Right lobe of liver (tissue), 6 donors: ENCODE measurements around the gene PRKCA. TPM values are rescaled to one million over a fixed set of nuclear protein-coding genes. Genes with fewer than 3 reads are reported as not detected.

ENCODE experiments used
- ATAC-seq, 4 donors: fragments of 200-7000 bp; cut with Tn5 transposase; one replicate each; pipeline ENCODE4 v1.9.1; 2020; ENCODE audit warnings: mild to moderate bottlenecking in 4 of 4, moderate library complexity in 4 of 4
- DNase-seq, 3 donors: peaks; one replicate each; pipeline ENCODE4 v3.0.0-alpha.2; 2020
- H3K27ac ChIP-seq, 3 donors: fragments of 200-600 bp; one replicate each; pipeline ENCODE4 v1.8.0; 2022
- H3K27me3 ChIP-seq, 2 donors: fragments of 200-600 bp; one replicate each; pipeline ENCODE4 v1.8.0; 2022
- H3K36me3 ChIP-seq, 4 donors: fragments of 200-600 bp; sonication (generic) in 1 of 4; one replicate each; pipeline versions ENCODE4 v1.5.1 to v1.8.0; 2017 to 2022; ENCODE audit warnings: control low read depth in 1 of 4
- H3K4me1 ChIP-seq, 4 donors: fragments of 200-600 bp; sonication (generic) in 1 of 4; one replicate each; pipeline versions ENCODE4 v1.5.1 to v1.8.0; 2017 to 2022; ENCODE audit warnings: control low read depth in 1 of 4
- H3K4me3 ChIP-seq, 3 donors: fragments of 200-600 bp; one replicate each; pipeline ENCODE4 v1.8.0; 2022
- H3K9me3 ChIP-seq, 4 donors: fragments of 200-600 bp; sonication (generic) in 1 of 4; one replicate each; pipeline versions ENCODE4 v1.5.1 to v1.8.0; 2017 to 2022; ENCODE audit warnings: control low read depth in 1 of 4
- POLR2A ChIP-seq: fragments of 450-650 bp; IDR thresholded peaks from one replicate; pipeline ENCODE4 v1.6.1; 2017; ENCODE audit warnings: antibody characterized with exemption, mild to moderate bottlenecking
- WGBS: methylation state at CpG from one replicate; pipeline ENCODE4 v1.1.6; 2018; ENCODE audit warnings: low coverage, low lambda C conversion rate; ENCODE audit not compliant: insufficient coverage; ENCODE audit errors: missing lambda C conversion rate; 5-methylcytosine and 5-hydroxymethylcytosine counted together
- intact Hi-C, 2 donors: fragments of 100-400 bp; cut with DNase I; formaldehyde crosslinking; loops; one replicate each; pipeline versions ENCODE4 v1.11.2 to v1.14.1; 2022
- total RNA-seq, 6 experiments: library from RNA; depleted of rRNA in 2 of 6; stranded (reverse); fragments of >200 nt in 2 of 6; fragmentation: NEBNext Ultra II Directional in 3 of 6; extraction: Animal tissue kit (Norgen Biotek cat#: 25700) in 3 of 6; gene quantifications; one replicate each; pipeline versions ENCODE4 v1.1.0 to v1.2.4, GENCODE V29; 2016 to 2023
- TF ChIP-seq, protein P1 (sequence below), 4 donors: fragments of 200-600 bp in 3 of 4; fragments of 450-650 bp in 1 of 4; IDR thresholded peaks; one replicate each; pipeline versions ENCODE4 v1.5.1 to v1.8.0; 2016 to 2022; ENCODE audit warnings: antibody characterized with exemption in 4 of 4, mild to moderate bottlenecking in 2 of 4
- donor health status: DM: no; HTN: yes; CAD: no.
- donor health status: DM: no; HTN: no; CAD: no.
- donor health status: DM: no; HTN: no; CAD: no.
- donor health status: DM: no; HTN: yes; CAD: no.
- donor health status: DM: no; HTN: yes; CAD: no.

The PRKCA gene
- total RNA-seq, 6 experiments from 2014 or later = 11.7 to 23.0 (median 18.7) TPM

DNA sequence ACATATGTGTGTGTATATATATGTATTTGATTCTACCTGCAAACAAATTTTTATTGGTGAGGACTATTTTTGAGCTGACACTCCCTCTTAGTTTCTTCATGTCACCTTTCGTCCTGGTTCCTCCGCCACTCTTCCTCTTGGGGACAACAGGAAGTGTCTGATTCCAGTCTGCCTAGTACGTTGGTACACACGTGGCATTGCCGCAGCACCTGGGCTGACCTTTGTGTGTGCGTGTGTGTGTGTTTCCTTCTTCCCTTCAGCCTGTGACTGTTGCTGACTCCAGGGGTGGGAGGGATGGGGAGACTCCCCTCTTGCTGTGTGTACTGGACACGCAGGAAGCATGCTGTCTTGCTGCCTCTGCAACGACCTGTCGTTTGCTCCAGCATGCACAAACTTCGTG, 503.2 kb downstream of the PRKCA start:
- H3K36me3 ChIP-seq = no peaks in the 10 kb centered on the region
- H3K4me3 ChIP-seq = no peak overlapping the region
- H3K9me3 ChIP-seq = no peaks in the 10 kb centered on the region
- no peaks in the 10 kb centered on the region for H3K4me1 ChIP-seq
- no peaks in the 10 kb centered on the region for H3K27me3 ChIP-seq
- DNase-seq = no peak
- ATAC-seq = no peak
- intact Hi-C loops = no loop called here
- no peak for TF ChIP-seq POLR2A
- TF ChIP-seq, protein P1, sequence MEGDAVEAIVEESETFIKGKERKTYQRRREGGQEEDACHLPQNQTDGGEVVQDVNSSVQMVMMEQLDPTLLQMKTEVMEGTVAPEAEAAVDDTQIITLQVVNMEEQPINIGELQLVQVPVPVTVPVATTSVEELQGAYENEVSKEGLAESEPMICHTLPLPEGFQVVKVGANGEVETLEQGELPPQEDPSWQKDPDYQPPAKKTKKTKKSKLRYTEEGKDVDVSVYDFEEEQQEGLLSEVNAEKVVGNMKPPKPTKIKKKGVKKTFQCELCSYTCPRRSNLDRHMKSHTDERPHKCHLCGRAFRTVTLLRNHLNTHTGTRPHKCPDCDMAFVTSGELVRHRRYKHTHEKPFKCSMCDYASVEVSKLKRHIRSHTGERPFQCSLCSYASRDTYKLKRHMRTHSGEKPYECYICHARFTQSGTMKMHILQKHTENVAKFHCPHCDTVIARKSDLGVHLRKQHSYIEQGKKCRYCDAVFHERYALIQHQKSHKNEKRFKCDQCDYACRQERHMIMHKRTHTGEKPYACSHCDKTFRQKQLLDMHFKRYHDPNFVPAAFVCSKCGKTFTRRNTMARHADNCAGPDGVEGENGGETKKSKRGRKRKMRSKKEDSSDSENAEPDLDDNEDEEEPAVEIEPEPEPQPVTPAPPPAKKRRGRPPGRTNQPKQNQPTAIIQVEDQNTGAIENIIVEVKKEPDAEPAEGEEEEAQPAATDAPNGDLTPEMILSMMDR (IDR thresholded peaks at IDR 0.05) = no peak
- WGBS = 68% methylated on average over 6 of the region's 10 CpGs
- H3K27ac ChIP-seq = no peak overlapping the region

DNA sequence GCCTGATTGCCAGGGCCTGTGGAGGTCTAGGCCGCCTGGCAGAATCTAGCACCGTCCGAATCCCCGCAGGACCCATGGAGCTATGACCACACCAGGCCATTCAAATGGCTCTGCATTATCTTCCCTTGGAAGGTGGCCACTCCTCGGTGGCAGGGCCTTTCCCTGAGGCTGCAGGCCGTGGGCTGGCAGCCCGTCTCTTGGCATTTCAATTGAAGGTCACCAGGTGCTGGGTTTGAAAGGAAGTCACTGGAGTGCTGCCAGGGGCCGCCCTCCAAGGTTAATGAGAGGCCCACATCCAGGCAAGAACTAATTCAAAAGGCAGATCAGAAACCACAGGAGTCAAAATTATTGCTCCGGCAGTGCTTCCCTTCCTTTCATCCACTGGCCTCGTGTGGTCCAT, 504.8 kb downstream of the PRKCA start:
- intact Hi-C loops = no loop called here
- H3K27me3 ChIP-seq = no peaks in the 10 kb centered on the region
- H3K4me3 ChIP-seq = no peak overlapping the region
- no peaks in the 10 kb centered on the region for H3K4me1 ChIP-seq
- TF ChIP-seq POLR2A = no peak
- TF ChIP-seq, protein P1 (IDR thresholded peaks at IDR 0.05) = no peak
- H3K27ac ChIP-seq = no peak overlapping the region
- H3K9me3 ChIP-seq = no peaks in the 10 kb centered on the region
- 79% methylated on average over 2 of the region's 10 CpGs for WGBS
- DNase-seq = no peak
- no peaks in the 10 kb centered on the region for H3K36me3 ChIP-seq
- no peak for ATAC-seq

DNA sequence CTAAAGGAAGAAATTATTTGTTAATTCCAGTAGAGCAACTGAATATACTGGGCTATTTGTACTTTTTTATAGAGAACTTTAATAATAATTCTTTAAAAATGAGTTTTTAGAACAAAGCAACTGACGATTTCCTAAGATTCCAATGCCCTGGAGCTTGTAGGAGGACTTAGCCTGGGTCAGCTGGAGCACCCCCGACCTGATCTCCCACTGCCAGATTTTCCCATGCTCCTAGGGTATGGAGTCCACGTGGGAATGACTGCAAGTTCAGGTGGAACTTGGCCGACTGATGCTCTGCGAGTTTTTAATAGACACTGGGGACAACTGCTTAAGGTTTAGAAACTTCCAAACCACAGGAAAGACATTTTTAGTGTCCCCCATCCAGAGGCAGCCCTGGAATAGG, 507.0 kb downstream of the PRKCA start:
- H3K27ac ChIP-seq = no peak overlapping the region
- DNase-seq (no peak), ATAC-seq (no peak)
- WGBS = 77% methylated on average over 5 of the region's 5 CpGs
- no peak overlapping the region for H3K4me3 ChIP-seq
- intact Hi-C loops = no loop called here
- no peaks in the 10 kb centered on the region for H3K9me3 ChIP-seq
- no peaks in the 10 kb centered on the region for H3K36me3 ChIP-seq
- H3K4me1 ChIP-seq = no peaks in the 10 kb centered on the region
- H3K27me3 ChIP-seq = no peaks in the 10 kb centered on the region
- TF ChIP-seq POLR2A = no peak
- TF ChIP-seq, protein P1 (IDR thresholded peaks at IDR 0.05) = no peak

DNA sequence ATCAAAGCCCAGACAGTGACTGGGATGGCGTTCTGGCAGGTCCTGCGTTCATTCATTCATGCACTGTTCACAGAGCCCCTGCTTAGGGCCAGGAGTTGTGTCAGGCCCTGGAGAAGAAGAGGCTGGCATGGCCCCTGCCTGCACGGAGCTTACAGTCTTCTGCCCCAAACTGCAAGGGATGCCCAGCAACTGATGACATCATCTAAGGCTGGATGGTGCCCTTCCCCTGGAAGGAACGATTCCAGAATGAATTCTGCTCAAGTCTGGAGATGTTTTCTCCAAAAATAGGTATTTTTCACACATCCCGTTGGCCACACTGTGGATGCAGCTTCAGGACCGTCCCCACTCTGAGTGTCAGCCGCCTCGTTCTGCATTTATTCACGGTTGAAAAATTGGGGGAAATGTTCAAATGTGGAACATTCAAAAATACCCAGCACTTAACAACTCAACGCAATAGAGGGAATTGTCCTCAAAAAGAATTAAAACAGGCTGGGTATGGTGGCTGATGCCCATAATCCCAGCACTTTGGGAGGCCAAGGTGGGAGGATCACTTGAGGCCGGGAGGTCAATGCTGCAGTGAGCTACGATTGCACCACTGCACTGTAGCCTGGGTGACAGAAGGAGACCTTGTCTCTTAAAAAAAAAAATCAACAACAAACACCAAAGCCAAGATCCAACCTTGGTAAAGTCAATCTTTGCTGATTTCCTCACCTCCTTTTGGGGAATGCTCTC, 508.7 kb downstream of the PRKCA start:
- no peaks in the 10 kb centered on the region for H3K27me3 ChIP-seq
- 81% methylated on average over 9 of the region's 12 CpGs for WGBS
- no peak overlapping the region for H3K4me3 ChIP-seq
- ATAC-seq (no peak), DNase-seq (no peak)
- no peak overlapping the region for H3K27ac ChIP-seq
- no peaks in the 10 kb centered on the region for H3K4me1 ChIP-seq
- TF ChIP-seq POLR2A = no peak
- TF ChIP-seq, protein P1 (IDR thresholded peaks at IDR 0.05) = no peak
- H3K9me3 ChIP-seq = no peaks in the 10 kb centered on the region
- no peaks in the 10 kb centered on the region for H3K36me3 ChIP-seq
- intact Hi-C loops = no loop called here
